ENCODE results near the gene FGD2.

DNA sequence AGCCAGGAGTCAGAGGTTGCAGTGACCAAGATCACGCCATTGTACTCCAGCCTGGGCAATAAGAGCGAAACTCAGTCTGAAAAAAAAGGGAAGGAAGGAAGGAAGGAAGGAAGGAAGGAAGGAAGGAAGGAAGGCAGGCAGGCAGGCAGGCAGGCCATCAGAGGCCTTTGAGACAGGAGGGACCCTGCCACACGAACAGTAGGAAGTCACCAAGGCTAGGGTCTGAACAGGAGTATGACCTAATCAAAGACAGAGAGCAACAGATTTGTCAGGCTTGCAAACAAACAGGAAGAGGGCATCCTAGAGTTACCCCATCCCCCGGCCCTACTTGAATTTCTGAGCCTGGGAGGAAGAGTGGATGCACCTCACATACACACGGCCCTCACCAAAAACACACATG lies 67.1 kb downstream of the FGD2 start:
- TF ChIP-seq, protein P1, sequence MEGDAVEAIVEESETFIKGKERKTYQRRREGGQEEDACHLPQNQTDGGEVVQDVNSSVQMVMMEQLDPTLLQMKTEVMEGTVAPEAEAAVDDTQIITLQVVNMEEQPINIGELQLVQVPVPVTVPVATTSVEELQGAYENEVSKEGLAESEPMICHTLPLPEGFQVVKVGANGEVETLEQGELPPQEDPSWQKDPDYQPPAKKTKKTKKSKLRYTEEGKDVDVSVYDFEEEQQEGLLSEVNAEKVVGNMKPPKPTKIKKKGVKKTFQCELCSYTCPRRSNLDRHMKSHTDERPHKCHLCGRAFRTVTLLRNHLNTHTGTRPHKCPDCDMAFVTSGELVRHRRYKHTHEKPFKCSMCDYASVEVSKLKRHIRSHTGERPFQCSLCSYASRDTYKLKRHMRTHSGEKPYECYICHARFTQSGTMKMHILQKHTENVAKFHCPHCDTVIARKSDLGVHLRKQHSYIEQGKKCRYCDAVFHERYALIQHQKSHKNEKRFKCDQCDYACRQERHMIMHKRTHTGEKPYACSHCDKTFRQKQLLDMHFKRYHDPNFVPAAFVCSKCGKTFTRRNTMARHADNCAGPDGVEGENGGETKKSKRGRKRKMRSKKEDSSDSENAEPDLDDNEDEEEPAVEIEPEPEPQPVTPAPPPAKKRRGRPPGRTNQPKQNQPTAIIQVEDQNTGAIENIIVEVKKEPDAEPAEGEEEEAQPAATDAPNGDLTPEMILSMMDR (IDR thresholded peaks at IDR 0.05; ENCODE audit: low read length) = no peak
- no peak for TF ChIP-seq EZH2 (IDR thresholded peaks at IDR 0.05; ENCODE audit: borderline replicate concordance, low read length)

Data from OCI-LY1 (cell line).